Activated gamma-delta T cell treated with Interleukin-2 at 50 U/mL for 16 hours (primary cell): ENCODE results near the gene KLHL29.

Source experiments
- DNase-seq: peaks from one replicate; pipeline ENCODE4 v3.0.0-alpha.2; 2020

Gene KLHL29

DNA sequence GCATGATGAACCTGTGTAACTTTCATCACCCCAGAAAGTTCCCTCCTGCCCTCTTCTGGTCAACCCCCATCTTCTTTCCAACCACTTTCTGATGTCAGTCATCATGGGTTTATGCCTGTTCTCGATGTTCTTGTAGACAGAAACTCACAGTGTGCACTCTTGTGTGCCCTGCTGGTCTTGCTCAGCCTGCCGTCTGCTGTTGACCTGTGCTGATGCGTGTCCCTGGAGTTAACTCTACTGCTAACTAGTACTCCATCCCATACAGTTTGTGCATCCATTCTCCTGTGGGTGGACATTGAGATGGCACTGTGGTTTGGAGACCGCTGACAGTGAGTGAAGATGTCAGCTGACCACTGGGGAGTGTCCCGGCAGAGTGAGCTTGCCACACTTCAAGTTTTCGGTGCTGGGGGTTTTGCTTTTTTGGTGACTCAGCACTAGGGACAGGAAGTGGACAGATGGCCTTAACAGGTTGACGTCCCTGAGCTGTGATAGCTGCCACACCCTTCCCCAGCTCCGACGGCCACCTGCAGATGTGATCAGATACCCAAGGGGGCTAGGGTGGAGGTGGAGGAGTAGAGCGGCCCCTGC, 14.8 kb downstream of the KLHL29 start:
- no peak for DNase-seq

DNA sequence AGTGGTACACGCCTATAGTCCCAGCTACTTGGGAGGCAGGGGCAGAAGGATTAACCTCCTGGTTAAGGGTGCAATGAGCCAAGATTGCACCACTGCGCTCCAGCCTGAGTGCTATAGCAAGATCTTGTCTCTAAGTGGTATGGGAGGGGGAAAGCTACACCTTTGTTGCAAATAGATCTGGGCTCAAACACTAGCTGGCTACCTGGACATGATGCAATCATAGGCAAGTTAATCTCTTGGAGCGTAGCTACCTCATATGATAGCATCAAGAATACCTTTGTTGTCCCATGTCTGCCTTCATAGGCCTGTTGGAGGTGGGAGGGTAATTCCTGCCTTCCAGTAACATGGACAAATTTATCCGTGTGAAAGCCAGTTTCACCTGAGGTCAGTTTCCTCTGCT, 15.7 kb downstream of the KLHL29 start:
- DNase-seq = no peak

DNA sequence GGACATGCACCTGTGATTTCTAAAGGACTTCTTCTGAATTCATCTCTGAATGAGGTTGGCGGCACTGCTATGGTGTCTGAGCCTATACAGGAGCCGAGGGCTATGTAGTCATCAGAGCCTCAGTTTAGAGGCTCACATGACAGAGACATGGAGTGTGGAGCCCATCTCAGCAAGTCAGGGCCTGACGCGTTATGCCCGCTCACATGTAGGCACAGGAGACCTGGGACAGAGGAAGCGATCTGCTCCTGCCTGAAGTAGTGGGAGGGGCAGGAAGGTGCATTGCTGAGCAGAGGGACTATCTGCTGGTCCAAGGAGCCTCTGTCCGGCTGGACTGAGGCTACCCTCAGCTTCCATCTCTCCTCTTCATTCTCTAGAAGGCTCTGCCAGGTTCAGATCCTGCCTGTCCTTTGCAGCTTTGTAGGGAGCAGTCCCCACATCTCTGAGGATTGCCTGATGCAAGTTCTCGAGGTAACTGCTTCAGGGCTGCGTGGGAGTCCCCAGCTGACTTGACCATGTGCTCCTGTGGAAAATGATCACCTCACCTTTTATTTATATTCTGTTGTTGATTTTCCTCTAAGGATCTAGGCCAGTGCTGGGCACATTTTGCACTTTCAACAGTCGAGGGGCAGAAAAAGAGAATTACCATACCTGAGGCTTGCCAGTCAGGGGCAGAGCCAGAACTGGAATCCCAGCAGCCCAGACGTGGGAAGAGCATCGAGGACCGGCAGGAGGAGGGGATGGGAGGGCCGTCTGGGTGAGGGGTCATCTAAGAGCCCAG, 16.6 kb downstream of the KLHL29 start:
- DNase-seq = no peak

DNA sequence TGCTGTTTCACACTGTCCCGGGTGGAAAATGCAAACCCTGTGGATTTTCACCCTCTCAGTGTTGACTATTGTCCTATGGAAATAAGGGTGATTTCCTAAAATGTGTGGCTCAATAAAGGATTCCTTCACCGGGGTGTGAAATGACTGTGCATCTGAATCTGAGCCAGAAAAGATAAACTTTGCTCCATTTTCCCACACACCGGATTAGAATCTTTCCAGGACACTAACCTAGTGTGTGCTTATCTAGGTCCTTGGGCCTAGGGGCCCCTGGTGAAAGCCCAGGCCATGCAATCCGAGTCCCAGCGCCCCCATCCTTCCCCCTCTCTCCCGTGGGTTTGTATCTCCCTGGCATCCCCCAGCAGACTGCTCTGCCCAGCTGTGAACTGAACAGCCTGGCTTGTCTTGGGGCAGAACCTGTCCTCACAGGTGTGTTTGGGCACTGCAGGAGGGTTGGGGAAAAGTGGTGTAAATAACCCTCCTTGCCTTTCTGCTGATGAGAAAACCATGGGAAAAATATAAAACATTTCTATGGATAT, 17.3 kb downstream of the KLHL29 start:
- DNase-seq = no peak

DNA sequence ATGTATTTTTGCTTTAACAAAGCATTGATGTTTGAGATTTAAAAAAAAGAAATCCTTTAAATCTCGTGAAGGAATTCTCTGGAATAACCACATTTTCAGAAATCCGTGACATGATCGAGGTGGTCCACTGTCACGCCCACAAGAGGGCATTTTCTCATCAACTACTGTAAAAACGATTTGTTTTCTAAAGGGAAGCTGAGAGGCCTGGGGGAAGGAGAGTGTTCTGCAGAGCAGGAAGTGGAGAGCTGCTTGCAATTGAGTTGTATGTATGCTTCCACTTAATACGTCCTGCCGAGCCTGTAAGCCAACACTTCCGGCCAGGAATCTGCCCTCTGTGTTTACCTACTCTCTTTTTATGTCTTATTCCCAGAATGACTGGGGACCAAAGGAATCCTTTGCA, 19.4 kb downstream of the KLHL29 start:
- no peak for DNase-seq

DNA sequence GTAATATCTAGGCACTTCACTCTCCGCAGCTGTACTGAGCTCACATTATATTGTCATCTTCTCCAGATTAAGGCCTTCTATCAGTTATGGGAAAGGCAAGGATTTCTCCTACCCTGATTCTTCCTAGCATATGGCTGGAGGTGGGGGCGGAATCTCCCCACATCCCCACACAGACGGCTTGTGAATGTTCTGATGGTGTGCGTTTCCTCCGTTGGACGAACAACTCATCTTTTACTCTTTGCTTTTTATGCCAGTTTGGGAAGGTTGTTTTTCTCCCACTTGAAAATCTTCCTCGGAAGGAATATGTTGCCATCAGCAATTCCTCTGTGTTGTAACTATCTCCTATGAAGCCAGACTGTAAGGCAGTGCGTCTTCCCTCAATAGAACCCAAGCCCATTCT, 24.3 kb downstream of the KLHL29 start:
- no peak for DNase-seq

DNA sequence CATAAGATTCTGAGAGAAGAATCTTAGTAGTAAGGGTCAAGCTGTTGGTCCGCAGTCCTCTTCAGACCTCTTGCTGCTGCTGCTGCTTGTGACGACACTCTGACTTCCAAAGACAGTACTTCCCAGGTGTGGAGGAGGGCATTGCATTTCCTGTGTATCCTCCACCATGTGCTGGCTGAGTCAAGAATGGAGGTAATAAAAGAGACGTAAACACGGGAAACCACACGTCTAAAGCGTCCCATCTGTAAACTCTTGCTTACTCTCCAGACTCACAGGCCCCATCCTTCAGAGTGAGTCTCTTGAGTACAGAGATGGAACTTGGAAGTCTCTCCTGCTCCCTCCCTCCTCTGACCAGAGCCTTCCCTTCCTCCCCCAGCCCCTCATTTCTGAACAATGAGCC, 25.6 kb downstream of the KLHL29 start:
- no peak for DNase-seq

DNA sequence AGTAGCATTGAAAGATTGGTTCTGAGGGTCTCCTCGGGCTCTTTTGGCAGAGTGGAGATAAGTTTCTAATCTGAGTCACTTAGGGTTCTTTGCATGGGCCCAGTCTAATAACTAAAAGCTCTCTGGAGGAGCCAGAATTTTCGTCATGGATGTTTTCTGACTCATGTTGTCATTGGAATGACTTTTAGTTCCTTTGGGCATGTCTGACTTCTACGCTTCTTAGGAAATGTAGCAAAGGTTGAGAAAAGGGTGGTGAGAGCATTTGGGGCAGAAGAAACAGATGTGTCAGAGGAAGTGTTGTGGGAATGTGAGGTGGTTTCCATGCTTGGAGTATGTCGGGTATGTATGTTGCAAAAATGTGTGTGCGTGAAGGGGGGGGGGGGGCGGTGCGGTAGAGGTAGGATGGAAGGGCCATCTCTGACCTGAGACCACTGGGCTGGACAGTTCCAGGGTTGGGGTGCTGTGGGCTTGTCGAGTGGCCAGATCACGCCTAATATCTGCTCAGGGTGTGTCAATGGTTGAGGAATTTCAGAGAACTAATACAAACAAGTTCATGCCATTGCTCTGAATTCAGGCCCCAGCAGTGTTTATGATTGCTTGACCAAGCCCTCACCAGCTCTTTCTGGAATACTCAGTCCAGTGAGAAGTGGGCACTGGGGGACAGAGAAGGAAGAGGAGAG, 26.9 kb downstream of the KLHL29 start:
- DNase-seq = no peak

DNA sequence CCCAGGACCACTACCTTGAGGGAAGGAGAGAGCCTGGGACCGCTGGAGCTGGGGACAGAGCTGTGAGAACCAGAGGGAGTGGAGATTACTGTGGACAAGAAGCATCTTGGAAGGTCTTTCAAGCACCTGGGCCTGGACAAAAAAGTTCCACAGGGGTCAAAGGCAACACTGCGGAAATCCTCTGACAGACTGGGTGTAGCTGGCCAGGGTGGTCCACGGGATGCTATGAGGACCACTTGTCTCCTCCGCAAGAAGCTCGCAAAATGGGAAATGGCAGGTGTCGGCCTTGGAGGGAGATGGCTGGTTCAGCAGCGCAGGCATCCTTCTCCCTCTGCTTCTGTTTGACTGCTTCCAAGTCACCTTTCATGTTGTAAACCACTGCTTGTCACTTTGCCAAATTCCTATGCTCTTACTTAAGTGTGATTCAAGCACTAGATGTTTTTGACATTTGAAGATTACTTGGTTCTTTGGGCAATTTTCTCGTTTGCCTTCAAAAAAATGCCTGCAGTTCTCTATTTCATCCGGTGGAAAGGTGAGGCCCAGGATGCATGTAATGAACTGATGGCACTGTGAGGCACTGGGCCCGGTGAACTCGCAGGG, 27.7 kb downstream of the KLHL29 start:
- DNase-seq = no peak

DNA sequence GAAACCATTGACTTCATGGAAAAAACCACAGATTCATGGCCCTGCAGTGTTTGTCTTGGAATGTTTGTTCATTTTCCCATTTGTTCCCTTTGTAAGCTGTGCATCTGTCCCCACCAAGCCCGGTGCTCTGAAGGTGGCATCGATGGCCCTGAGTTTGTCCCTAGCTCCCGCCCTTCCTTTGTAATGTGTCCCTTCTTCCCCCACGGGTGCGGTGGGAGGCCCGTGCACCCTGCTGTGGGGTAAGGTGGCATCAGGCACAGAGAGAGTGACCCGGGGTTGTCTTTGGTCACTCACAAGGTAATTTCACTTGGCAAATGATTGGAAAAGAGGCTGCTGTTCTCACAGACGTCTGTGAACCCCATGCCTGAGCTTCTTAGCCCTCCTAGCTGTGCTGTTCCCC, 28.7 kb downstream of the KLHL29 start:
- DNase-seq = no peak

DNA sequence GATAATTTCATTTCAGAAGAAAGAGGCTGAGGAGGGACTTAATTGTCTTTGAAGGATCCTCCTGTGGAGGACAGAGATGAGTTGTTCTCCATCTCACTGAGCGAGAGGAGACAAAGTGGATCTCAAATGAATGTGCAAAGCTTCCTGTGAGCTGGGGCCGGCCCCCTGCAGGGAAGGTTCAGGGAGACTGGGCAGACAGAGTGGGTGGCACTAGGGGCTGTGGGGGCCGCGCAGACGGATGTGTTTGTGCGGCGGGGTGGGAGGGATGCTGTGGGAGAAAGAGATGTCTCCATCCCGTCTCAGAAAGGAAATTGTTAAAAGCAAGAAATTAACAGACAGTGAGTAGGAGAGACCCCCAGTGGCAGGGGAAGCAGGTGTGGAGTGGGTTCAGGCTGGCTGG, 29.1 kb downstream of the KLHL29 start:
- DNase-seq = no peak

DNA sequence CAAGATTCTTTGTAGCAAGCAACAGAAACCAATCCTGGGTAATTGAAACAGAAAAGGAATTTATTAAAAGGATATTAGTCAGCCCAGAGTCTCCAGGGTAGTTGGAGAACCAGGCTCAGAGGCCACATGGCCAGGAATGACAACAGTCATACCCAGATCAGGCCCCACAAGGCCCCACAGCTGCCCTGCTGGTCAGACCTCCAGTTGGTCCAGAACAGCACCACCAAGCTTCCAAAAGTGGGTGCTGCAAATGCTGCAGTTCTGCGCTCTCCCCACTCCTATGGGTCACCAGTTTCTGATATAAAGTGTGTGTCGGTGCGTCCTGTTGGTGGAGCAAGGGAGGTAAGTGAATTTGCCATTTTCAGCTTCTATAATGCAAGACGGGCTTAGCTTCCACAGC, 29.9 kb downstream of the KLHL29 start:
- no peak for DNase-seq

DNA sequence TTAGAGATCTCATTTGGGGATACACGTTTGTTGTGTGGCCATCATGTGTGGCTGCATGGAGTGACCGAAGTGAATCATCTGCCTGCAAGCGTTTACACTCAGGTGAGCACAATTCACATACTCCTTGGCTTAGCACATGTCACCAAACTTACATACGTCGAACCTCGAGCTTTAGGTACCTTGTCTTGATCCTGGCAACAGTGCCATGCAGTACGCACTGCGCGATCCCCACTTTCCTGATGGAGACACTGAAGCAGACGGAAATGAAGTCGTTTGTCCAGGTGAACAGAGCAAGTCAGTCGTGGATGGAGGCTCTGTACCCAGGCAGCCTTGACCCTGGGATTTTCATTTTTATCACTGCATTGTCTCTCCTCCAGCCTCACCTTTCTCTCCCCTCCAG, 32.3 kb downstream of the KLHL29 start:
- no peak for DNase-seq

DNA sequence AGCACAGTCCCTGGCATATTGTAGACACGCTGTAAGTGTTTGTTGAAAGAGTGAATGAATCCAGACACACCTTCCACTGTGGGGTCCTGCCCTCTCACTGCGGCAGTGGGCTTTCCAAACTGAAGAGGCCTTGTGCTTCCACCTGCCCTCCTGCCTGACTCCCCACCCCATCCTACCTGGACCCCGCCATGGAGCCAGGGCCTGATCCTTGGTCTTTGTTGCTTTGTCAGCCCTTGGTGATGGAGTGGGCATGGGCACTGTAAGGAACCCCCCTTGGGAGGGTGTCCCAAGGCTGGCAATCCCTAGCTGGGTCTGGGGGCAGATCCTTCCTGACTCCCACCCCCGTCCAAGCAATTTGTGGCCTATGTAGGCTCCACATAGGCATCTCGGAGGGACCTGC, 33.1 kb downstream of the KLHL29 start:
- DNase-seq = no peak

DNA sequence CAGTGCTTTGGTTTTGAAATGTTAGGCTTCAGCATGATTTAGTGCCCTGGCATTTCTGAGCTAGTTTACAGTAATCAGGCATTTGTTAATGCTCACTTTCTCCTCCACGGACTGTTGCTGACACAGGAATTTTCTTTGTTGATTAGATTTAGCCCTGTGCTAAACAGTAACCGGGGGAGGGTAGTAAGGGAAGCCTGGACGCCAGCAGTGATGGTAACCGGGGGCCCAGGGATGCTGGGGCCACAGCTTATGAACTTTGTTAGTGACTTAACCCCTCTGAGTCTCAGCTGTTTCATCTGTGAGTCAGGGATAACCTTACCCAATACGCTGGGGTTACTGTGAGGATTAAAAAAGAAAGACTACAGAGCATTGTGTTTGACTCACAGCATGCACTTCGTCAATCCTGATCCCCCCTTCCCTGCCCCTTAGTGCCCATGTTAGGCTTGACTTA, 33.5 kb downstream of the KLHL29 start:
- DNase-seq = no peak

DNA sequence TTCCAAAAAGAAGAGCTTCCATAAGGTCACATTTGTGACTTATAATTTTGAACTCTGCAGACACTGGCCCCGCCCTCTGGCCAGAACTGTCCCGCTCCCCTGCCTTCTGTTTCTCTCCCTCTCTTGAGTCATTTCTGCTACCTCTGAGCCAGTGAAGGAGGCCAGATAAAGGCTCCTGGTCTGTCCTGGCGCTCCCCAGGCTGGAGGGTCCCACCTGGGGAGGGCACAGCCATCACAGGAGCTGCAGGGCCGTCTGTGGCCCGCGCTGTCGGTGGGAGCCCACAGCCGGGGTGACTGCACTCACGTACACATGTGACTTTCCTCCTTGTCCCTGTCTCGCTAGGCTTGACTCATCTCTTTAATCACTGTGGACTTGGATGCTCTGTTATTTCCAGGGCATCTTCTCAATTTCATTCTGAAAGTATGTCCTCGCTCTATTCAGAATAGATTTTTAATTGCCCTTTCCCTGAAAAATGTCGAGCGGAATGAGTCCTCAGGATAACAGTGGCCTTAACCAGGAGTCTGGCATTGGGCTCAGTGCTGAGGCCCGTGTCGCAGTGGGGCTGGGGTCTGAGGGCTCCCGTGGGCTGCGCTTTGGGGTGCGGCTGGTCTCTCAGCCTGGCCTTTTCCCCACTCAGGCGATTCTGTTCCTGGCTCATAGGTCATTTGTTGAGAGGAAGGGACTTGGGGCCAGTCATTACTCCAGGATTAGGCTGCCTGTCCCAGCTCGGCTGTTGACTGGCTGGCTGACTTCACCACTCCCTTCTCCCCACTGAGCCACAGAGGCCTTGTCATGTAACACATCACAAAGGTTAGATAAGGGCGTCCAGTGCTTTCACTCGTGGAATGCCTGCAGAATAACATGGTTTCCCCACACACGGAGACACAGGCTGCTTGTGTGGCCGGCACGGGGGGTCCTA, 34.5 kb downstream of the KLHL29 start:
- no peak for DNase-seq

DNA sequence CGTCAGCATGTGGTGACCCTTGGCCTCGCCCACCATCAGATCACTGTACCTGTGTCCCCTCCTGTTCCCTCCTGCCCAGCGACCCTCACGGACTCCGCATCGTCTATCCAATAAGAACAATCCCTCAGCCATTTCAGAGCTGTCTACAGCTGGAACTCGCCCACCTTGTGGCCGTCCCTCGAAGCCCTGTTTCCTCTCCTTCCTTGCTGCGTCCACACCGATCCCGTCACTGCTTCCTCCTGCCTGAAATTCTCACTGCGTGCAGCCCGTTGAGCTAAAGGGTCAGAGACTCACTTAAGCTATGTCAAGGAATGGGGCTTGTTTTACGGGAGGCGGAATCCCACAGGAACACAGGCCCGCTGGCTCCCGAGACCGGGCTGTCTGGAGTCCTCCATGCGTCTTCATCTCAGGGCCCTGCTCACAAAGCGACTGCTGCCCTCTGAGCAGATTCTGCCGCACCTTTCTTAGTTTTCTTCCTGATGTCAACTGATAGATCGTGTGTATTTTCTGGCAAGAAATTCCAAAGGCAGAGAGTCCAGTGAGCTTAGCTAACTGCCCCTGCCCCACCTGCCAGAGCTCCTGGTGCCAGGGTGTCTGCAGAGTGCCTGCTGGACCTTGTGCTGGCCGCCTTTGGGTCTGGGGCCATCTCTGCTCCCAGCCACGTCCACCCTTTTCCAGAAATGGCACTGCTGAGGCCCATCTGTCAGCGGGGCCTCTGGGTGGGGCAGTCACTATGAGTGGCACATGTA, 35.3 kb downstream of the KLHL29 start:
- no peak for DNase-seq

DNA sequence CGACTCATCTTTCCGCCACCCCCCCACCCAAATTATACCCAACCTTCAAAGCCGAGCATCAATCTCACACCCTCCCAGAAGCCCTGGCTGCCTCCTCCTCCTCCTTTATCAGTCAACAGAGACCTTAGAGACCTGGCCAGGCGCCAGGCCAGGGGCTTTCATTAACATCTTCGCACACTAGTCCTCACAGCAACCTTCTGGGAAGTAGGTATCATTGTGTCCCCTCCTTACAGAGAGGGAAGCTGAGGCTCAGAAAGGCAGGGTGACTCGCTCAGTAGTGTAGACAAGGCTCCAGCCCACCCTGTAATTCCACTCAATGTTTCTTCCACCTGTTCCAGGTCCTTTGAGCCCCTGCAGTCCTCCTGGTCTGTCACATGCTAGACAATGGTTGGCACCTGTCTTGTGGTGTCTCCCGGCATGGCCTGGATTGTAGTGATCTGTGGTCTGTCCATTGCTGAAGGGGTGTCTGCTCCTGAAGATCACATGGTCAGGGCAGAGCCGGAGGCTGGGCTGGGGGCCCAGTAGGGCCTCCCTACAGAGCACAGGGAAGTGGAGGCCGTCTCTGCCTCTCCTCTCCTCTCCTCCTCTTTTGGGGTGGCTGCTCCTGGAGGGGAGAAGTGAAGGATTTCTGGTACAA, 36.0 kb downstream of the KLHL29 start:
- no peak for DNase-seq

DNA sequence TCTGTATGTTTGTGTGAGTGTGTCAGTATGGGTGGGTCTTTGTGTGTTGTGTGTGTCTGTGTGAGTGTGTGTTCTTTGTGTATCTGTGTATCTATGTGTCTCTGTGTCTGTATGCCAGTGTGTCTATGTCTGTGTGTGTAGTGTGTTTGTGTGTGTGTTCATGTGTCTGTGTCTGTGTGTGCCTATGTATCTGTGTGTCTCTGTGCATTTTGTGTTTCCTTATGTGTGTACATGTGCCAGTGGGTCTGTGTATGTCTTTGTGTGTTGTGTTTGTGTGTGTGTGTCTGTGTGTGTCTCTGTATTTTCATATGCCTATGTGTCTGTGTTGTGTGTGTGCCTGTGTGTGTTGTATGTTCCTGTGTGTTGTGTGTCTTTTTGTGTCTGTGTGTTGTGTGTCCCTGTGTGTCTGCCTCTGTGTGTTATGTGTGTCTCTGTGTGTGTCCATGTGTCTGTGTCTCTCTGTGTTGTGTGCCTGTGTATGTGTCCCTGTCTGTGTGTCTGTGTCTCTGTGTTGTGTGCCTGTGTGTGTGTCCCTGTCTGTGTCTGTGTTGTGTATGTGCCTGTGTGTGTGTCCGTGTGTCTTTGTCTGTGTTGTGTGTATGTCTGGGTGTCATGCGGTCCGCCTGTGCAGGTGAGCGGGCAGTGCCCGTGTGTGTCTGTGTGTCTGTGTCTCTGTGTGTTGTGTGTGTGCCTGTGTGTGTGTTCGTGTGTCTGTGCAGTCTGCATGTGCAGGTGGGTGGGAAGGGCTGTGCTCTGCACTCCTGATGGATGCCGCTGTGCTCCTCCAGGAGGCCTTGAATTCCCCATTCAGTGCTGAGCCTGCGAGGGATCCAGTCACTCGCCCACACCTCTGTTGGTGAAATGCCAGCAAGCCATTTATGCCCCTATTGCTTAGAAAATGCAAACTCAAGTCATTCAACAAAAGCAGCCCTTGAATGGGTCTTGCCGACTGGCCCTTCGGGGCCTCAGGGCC, 37.4 kb downstream of the KLHL29 start:
- no peak for DNase-seq
